Gastroesophageal sphincter (tissue), 4 donors: ENCODE results near the gene COPS4. TPM values are rescaled to one million over a fixed set of nuclear protein-coding genes. Genes with fewer than 3 reads are reported as not detected.

Source experiments
- ATAC-seq: fragments of 150-250 bp; one replicate; pipeline ENCODE4 v1.9.1; 2016; ENCODE audit warnings: mild to moderate bottlenecking, moderate library complexity
- H3K27ac ChIP-seq, 4 donors: fragments of 200-600 bp; sonication (generic) in 3 of 4; 1 replicate in 3 of 4; 2 replicates in 1 of 4; pipeline ENCODE4 v1.5.1; 2016 to 2019
- H3K27me3 ChIP-seq: fragments of 200-600 bp; sonication (generic); one replicate; pipeline ENCODE4 v1.5.1; 2019
- H3K36me3 ChIP-seq, 2 donors: fragments of 200-600 bp; sonication (generic); one replicate each; pipeline ENCODE4 v1.5.1; 2019; ENCODE audit warnings: control low read depth in 1 of 2
- H3K4me1 ChIP-seq, 3 donors: fragments of 200-600 bp; sonication (generic); 1 replicate in 2 of 3; 2 replicates in 1 of 3; pipeline ENCODE4 v1.5.1; 2016 to 2019; ENCODE audit warnings: control low read depth in 2 of 3
- H3K4me3 ChIP-seq, 2 donors: fragments of 200-600 bp; sonication (generic); one replicate each; pipeline ENCODE4 v1.5.1; 2019; ENCODE audit warnings: mild to moderate bottlenecking in 1 of 2, moderate library complexity in 1 of 2
- H3K9me3 ChIP-seq, 3 donors: fragments of 200-600 bp; sonication (generic); one replicate each; pipeline ENCODE4 v1.5.1; 2017 to 2019; ENCODE audit warnings: control low read depth in 2 of 3
- EP300 ChIP-seq: sonication (generic); formaldehyde crosslinking; IDR thresholded peaks from one replicate; pipeline ENCODE4 v1.6.1; 2017; ENCODE audit warnings: antibody characterized with exemption, mild to moderate bottlenecking
- POLR2A ChIP-seq, 2 donors: fragments of 450-650 bp; IDR thresholded peaks; one replicate each; pipeline ENCODE4 v1.6.1; 2017; ENCODE audit warnings: antibody characterized with exemption in 2 of 2, mild to moderate bottlenecking in 2 of 2, moderate library complexity in 1 of 2
- POLR2AphosphoS5 ChIP-seq: sonication (generic); formaldehyde crosslinking; IDR thresholded peaks from one replicate; pipeline ENCODE4 v1.6.1; 2017; ENCODE audit warnings: antibody characterized with exemption
- WGBS, 2 donors: methylation state at CpG; one replicate each; pipeline ENCODE4 v1.1.5; 2018; ENCODE audit warnings: low coverage in 1 of 2; 5-methylcytosine and 5-hydroxymethylcytosine counted together
- total RNA-seq, 4 donors: library from RNA; depleted of rRNA; stranded (reverse); fragments of >200 nt; gene quantifications; one replicate each; pipeline ENCODE4 v1.1.0, GENCODE V29; 2016
- TF ChIP-seq, protein P1 (sequence below), 4 experiments: fragments of 200-600 bp in 2 of 4; fragments of 450-650 bp in 2 of 4; sonication (generic) in 1 of 4; IDR thresholded peaks; one replicate each; pipeline ENCODE4 v1.5.1; 2017 to 2019; ENCODE audit warnings: antibody characterized with exemption in 4 of 4, mild to moderate bottlenecking in 2 of 4, moderate library complexity in 2 of 4

The COPS4 gene
- total RNA-seq, 4 donors from 2014 or later = 51.0 to 60.7 (median 55.8) TPM

DNA sequence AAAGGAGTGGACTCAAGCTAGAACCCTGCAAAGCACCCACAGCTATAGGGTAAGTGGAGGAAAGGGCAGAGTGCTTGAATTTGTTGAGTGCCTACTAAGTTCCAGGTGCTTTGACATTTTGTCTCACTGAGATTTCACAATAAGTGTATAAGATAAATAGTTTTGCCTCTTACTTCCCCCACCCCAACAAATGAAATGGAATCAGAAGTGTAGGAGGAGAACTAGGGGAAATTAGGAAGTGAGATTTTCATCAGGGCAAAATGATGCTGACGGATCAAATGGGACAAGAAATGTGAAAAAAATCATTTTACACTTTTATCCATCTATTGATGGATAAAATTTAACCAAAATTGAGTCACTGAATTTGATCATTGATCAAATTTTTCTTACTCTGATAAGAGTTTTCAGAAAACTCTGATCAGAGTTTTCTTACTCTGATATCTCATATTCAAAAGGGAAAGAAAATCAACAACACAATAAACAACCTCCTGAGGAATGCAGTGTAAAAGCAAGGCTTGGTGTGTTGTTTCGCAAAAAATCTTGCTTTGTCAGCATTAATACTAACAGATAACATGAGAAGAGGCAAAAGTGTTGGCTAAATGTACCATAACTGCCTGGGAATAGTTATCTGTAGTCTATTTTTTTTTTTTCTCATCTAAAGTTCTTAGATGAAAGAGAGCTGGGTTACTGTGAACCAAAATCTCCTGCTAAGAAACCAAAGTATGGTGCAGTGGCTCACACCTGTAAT is 54.6 kb downstream of the COPS4 start:
- H3K4me3 ChIP-seq = no peak overlapping the region
- 75% methylated on average over 2 of the region's 2 CpGs for WGBS, 2 donors
- H3K9me3 ChIP-seq = no peaks in the 10 kb centered on the region
- no peaks in the 10 kb centered on the region for H3K36me3 ChIP-seq
- no peaks in the 10 kb centered on the region for H3K4me1 ChIP-seq
- H3K27ac ChIP-seq = no peak overlapping the region
- no peaks in the 10 kb centered on the region for H3K27me3 ChIP-seq
- TF ChIP-seq, protein P1, sequence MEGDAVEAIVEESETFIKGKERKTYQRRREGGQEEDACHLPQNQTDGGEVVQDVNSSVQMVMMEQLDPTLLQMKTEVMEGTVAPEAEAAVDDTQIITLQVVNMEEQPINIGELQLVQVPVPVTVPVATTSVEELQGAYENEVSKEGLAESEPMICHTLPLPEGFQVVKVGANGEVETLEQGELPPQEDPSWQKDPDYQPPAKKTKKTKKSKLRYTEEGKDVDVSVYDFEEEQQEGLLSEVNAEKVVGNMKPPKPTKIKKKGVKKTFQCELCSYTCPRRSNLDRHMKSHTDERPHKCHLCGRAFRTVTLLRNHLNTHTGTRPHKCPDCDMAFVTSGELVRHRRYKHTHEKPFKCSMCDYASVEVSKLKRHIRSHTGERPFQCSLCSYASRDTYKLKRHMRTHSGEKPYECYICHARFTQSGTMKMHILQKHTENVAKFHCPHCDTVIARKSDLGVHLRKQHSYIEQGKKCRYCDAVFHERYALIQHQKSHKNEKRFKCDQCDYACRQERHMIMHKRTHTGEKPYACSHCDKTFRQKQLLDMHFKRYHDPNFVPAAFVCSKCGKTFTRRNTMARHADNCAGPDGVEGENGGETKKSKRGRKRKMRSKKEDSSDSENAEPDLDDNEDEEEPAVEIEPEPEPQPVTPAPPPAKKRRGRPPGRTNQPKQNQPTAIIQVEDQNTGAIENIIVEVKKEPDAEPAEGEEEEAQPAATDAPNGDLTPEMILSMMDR (IDR thresholded peaks at IDR 0.05) = no peak
- TF ChIP-seq POLR2A (IDR thresholded peaks at IDR 0.05) (no peak), EP300 (no peak), POLR2AphosphoS5 (no peak)
- ATAC-seq = no peak

DNA sequence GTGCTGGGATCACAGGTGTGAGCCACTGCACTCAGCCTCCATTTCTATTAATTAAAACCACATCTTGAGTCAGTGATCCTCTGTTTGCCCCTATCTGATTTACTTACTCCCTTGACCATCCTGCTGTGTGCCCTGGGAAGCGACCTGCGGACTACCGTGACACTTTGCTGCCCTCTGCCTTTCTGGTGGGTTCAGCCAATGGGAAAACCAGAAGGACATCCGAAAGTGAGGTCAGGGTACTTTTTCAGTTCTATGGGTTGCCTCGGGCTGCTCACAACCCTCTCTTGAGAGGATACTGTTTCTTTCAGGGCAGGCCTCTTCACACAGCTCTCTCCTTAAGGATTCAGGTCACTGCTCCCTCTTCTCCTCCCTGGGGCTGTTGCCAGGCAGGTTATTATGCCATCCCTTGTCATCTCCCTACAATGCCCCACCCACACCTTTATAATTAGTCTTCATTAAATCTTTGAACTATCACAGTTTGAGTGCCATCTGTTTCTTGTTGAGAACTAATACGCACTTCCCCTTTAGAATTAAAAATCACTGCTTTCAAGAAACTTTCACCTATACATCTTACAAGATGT is 58.2 kb downstream of the COPS4 start:
- H3K4me3 ChIP-seq = no peak overlapping the region
- no peak overlapping the region for H3K27ac ChIP-seq
- no peaks in the 10 kb centered on the region for H3K4me1 ChIP-seq
- H3K27me3 ChIP-seq = no peaks in the 10 kb centered on the region
- no peaks in the 10 kb centered on the region for H3K9me3 ChIP-seq
- no peak for ATAC-seq
- 46 to 55% methylated on average over 4 to 6 of the region's 6 CpGs for WGBS, 2 donors
- no peak for TF ChIP-seq POLR2AphosphoS5
- TF ChIP-seq POLR2A (IDR thresholded peaks at IDR 0.05) = no peak
- TF ChIP-seq, protein P1 (IDR thresholded peaks at IDR 0.05) = no peak
- TF ChIP-seq EP300 = no peak
- H3K36me3 ChIP-seq = no peaks in the 10 kb centered on the region

DNA sequence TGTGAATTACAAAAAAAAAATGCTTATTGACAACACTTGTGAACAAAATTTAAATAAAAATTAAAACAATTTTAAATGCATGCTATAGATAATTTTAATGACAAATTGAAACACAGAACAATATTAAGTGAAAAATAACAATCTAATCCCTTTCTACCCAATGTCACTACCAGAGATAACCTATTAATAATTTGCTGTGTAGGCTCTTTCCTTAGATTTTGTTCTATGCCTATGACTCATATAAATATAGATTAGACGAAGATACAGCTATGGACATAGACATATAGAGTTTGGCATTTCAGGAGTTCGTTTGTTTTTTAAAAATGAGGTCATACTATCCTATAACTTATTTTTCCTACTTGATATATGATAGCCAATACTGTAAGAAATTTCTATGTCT is 61.4 kb downstream of the COPS4 start:
- no peak for ATAC-seq
- no peak for TF ChIP-seq POLR2A (IDR thresholded peaks at IDR 0.05)
- TF ChIP-seq POLR2AphosphoS5 = no peak
- TF ChIP-seq, protein P1 (IDR thresholded peaks at IDR 0.05) = no peak
- TF ChIP-seq EP300 = no peak
- no peak overlapping the region for H3K4me3 ChIP-seq
- no peaks in the 10 kb centered on the region for H3K9me3 ChIP-seq
- WGBS, 2 donors = 74 to 85% methylated on average over 2 of the region's 2 CpGs
- H3K27me3 ChIP-seq = no peaks in the 10 kb centered on the region
- no peak overlapping the region for H3K27ac ChIP-seq
- H3K4me1 ChIP-seq = no peaks in the 10 kb centered on the region
- H3K36me3 ChIP-seq = no peaks in the 10 kb centered on the region

DNA sequence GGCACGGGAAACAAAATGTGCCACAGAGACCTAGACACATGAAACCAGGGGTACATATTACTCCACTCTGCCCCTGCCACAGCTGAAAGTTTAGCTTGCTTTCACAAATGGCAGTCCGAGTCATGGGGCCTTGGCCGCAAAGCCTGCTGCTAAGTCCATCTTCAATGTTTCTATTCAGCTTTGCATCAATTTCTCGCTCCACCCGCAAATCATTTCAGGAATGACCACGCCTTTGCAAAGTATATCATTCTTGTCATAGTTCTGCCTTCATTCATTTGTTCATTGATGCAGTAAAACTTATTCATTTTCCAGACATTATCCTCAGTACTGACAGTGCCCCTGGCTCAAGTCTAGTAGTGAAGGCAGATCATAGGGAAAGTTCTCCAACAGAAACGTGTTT is 70.0 kb downstream of the COPS4 start:
- TF ChIP-seq, protein P1 (IDR thresholded peaks at IDR 0.05) = no peak
- no peak for TF ChIP-seq POLR2AphosphoS5
- no peak for TF ChIP-seq POLR2A (IDR thresholded peaks at IDR 0.05)
- no peak for TF ChIP-seq EP300
- ATAC-seq = no peak

DNA sequence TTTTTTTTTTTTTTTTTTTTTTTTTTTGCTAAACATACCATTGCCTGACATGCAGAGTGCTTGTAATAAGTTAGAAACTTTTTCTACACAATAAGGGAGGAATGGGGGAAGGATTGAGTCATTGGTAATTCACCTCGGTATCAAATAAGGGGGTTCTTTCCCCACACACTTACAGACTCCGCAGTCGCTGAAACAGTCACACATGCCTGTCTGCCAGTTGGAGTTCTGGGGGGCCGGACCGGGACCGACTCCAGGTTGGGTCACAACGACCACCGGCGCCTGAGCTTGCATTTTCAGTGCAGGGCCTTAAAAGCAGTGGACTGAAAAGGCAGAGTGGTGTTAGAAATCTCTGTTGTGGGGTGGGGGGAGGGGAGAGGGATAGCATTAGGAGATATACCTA is 72.6 kb downstream of the COPS4 start:
- Histone ChIP-seq H3K9me3 (no peaks in the 10 kb centered on the region), H3K4me1 (peaks cover 0 to 18% (median 0%) of the 10 kb centered on the region in 3 donors), H3K27me3 (no peaks in the 10 kb centered on the region), H3K27ac (no peak overlapping the region), H3K36me3 (no peaks in the 10 kb centered on the region), H3K4me3 (no peak overlapping the region)
- ATAC-seq = no peak
- no CpG with 5 or more reads among the region's 9 CpGs for whole genome bisulfite sequencing, 2 donors
- TF ChIP-seq POLR2AphosphoS5 = no peak
- TF ChIP-seq, protein P1 (IDR thresholded peaks at IDR 0.05) = no peak
- no peak for TF ChIP-seq POLR2A (IDR thresholded peaks at IDR 0.05)
- no peak for TF ChIP-seq EP300

More for the DNA sequence above, 70.0 kb downstream of the COPS4 start:
- no peaks in the 10 kb centered on the region for H3K27me3 ChIP-seq
- H3K36me3 ChIP-seq = no peaks in the 10 kb centered on the region
- WGBS, 2 donors = 85 to 93% methylated on average over 5 to 7 of the region's 7 CpGs
- H3K4me1 ChIP-seq = peaks cover 0 to 9% (median 0%) of the 10 kb centered on the region in 3 donors
- H3K4me3 ChIP-seq = no peak overlapping the region
- no peaks in the 10 kb centered on the region for H3K9me3 ChIP-seq
- H3K27ac ChIP-seq = no peak overlapping the region
